ENCODE data around the gene PCYT2.

Gene PCYT2

DNA sequence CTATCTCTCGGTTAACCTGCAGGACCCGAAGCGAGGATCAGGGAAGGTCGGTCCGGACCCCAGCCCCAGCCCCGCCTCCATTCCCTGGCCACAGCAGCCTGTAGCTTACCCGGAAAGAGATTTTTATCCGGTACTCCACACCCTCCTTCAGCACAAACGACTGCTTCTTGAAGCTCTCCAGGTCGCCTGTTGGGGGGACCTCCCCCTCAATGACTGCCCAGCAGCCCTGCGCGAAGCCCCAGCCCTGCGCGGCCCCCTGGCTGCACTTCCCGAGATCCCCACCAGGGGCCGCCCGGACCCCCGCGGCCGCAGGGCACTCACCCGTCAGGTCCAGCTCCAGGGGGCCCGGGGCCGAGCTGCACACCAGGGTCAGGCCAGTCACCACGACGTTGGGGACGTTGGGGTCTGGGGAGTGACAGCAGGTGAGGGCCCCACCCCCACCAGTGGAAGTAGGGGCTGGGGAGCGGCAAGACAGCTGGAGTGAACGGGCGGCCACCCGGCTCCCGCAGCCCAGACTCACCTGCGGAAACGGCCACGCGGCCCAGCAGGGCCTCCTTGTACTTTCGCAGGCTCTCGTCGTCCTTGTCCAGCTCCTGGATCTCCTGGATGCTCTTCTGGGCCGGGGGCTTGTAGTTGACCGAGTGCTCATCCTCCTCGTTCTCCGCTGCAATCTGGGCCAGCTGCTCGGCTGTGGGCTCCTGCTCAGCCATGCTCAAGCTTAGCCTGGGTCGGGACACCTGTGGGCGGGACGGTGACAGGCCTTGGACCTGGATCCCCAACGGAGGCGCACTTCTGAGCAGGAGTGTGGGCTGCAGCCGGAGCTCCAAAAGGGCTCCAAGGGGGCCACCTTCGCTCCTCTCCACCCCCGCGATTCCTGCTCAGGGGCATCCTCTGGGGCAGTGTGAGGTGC is 41.7 kb downstream of the PCYT2 start:
- DNase-seq (ENCODE audit: low read depth), result no peak

DNA sequence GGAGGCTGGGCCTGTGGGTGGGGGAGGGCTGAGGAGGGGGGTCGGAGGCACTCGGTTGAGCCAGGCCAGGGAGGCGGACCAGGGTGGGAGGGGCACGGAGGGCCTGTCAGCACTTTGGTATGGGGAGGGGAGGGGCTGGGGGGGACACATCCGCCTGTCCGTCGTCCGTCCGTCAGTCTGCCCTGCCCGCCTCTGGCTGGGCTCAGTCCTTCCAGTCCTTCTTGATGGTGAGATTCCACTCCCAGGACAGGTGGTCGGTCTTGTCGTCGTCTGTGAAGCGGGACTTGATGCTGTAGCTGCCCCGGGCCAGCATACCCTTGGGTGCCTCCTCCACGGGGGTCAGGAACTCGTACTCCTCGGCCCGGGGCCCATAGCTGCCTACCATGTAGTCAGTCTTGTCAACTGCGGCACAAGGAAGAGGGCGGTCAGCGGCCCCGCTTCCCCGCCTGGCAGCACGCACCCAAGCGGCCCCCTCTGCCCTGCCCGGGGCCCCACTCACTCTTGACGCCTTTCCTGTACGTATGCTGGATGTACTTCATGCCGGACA is 42.5 kb downstream of the PCYT2 start:
- peak; percentile 93 for DNase-seq (ENCODE audit: low read depth)

DNA sequence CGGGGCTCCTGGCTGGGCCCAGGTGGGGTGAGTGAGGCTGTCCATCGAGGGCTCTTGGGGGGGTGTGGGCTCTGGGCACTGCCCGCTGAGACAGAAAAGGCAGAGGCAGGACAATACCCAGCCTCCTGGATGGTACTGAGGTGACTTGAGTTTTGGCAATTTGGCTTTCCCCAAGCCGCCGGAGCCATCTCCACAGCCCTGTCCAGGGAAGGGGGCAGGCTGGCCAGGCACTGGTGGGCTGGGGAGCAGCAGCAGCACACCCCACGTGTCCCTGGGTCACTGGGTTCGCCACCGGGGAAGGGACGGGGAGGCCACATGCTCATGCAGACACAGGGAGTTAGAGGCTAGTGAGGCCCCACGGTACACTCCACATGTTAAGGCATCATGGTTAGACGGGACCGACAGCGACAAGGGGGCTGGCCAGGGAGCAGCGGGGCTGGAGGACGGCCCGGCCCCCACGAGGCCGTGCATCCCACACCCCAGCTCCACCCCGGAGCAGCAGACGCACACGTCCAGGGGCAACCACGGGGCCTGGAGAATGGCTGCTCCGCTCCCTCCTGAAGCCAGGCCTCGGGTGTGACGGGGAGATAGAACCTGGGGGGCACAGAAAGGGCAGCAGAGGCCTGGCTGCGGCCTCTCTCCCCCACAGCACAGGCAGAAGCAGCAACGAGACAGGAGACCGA is 43.1 kb downstream of the PCYT2 start:
- no peak for DNase-seq (ENCODE audit: low read depth)

DNA sequence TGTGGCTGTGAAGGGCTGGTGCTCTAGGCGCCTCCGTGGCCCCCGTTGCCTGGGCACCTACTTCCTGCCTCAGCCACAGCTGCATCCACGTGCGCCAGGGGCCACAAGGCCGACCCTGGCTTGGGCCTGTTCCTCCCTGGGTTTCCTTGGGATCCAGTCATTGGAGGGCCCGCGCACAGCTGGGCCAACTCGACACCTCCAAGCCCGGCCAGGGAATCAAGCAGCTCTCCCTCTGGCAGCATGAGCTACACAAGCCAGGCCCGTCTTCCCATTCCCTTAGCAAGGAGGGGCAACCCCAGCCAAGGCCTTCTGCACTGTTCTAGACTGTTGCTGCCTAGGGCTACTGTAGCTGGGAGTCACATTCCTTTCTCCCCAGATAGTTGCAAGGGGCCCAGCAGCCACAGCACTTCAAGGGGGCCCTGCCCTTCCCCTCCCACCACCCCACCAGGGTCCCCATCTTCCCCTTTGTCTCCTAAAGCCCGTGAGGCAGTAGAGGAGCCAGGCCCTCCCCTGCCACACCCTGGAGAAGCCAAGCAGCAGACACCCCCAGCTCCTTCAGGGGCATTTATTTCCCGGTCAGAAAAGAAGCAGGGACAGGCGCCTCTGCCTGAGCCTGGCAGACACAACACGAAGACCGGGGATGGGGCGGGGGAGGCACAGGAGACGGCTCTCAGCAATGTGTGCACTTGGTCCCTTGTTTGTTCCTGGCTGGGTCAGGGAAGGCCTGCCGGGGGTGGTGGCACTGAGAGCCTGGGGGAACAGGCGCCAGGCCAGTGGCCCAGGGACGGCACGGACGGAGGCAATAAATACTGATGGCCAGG is 43.8 kb downstream of the PCYT2 start:
- DNase-seq (ENCODE audit: low read depth), result peak; percentile 73

DNA sequence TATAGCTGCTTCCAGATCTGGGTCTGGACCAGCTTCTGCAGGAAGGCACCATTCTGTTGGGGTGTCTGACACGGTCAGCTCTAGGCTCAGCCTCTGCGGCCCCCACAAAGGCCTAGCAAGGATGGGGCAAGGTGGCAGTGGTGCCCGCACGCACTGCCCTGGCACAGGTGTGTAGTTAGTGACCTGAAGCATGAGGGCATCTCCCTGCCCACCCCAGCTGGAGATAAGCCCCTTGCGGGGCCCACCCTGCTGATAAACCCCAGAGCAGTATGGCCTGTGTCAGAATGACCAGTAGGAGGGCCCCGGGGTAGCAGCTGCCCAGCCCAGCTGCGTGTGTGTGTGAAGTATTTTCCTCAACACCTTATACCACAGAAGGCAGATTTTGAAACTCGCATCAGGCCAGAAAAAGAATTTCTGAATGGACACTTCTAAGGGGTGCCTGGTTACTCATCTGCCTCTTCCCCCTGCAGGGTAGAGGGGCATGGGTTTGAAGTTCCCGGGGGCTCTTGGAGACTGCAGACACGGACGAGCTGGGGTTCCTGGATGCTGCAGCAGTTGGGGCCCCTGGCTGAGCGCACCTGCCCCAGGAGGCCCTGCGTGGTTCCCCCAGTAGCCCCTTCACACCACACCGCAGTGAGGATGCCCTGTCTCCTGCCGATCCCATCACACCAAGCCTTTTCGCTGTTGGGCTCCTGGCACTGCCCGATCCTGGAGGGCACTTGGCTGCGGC is 44.6 kb downstream of the PCYT2 start:
- DNase-seq (ENCODE audit: low read depth), result no peak

DNA sequence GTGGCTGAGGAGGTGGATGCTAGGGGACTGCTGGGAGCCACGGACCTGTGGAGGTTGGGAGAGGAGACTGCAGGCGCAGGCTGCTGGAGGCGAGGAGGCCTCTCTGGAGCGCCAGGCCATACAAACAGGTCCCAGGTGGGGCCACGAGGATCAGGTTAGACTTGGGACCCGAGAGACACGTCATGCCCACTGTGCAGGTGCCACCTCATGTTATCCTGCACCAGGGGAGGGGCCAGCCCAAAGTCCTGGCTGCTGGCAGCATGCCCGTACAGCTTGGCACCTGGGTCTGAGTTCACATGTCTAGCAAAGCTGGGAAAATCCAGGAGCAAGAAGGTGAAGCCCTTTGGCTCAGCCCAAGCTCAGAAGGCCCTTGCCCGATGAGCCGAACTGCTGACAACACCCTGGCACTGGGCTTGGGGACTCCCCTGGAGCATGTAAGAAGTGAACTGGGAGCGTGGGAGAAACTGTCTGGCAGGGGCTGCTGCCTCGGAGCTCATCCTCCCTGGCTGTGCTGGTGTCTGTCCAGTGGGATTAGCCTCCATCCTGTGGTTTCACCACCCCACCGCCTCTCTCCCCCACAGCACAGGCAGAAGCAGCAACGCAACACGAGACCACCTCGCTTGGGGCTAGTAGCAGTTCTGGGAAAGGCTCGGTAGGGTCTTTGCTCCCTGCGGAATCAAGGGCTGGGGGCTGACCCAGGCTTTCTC is 45.3 kb downstream of the PCYT2 start:
- DNase-seq (ENCODE audit: low read depth), result no peak

DNA sequence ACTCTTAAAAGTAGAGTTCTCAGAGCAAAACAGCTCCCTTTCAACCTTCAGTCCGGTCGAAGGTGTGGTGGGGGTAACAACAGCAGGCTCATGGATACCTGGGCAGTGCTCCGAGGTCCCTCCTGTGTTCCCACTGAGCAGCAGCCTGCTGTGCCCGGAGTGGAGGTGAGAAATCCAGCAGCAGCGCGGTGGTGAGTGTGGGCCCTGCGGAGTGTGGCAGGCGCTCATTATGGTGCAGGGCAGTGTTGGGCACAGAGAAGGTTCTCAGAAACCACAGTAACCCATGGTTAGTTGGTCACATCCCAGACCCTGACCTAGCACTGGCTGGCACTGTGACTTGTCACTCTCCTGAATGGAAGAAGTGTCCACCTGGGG is 45.9 kb downstream of the PCYT2 start:
- no peak for DNase-seq (ENCODE audit: low read depth)

DNA sequence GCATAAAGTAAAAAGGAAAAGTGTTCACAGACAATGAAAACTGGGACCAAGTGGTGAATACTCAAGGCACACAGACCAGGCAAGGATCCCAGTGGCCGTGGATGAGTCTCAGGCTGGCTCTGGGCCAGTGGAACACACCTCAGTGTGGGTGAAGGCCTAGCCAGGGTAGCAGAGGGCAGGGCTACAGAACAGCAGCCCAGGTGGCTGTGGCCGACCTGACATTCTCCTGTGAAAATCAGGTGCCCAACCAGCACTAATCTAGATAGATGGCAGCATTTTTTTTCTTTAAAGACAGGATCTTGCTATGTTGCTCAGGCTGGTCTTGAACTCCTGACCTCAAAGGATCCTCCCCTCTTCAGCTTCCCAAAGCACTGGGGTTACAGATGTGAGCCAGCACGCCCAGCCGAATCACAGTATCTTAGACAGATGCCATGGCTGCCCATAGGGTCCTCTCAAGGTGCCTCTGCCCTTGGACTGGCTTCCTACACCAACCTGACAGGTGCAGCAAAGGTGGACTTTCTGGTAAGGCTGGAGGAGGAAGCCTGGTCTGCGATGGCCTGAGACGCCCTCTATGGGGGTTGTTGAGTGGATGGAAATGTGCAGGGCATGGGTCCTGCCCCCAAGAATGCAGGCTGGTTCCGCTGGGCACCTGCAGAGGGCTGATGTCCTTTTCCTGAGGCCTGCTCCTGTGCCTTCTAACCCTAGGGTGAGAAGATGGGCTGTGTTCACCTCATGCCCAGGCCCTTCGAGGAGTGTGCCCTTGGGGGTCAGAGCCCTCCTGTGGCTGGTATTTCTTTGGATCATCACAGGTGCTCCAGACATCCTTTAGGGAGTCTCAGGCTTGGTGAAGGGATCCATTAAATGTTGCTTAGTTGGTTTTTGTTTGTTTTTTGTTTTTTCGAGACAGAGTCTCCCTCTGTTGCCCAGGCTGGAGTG is 47.1 kb downstream of the PCYT2 start:
- DNase-seq (ENCODE audit: low read depth), result no peak

DNA sequence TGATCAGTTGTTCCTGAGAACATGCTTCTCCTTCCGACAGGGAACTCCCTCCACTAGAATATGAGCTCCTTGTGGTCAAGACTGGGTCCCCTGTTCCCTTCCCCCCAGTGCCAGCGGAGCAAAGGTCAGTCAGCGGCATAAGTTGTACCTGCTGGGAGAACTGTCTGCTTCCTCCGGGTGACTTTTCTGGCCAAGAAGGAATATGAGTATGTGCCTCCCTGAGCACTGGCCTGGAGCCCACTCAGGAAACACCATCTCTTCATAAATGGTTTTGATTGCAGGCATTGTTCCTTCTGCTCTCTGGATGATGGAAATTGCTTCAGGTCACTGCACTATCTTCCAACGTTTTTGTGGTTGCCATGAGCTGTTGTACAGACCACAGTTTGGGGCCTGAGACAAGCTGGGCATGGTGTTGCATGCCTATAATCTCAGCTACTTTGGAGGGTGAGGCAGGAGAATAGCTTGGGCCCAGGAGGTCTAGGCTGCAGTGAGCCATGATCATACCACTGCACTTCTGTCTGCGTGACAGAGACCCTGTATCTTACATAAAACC is 48.0 kb downstream of the PCYT2 start:
- peak; percentile 57 for DNase-seq (ENCODE audit: low read depth)

DNA sequence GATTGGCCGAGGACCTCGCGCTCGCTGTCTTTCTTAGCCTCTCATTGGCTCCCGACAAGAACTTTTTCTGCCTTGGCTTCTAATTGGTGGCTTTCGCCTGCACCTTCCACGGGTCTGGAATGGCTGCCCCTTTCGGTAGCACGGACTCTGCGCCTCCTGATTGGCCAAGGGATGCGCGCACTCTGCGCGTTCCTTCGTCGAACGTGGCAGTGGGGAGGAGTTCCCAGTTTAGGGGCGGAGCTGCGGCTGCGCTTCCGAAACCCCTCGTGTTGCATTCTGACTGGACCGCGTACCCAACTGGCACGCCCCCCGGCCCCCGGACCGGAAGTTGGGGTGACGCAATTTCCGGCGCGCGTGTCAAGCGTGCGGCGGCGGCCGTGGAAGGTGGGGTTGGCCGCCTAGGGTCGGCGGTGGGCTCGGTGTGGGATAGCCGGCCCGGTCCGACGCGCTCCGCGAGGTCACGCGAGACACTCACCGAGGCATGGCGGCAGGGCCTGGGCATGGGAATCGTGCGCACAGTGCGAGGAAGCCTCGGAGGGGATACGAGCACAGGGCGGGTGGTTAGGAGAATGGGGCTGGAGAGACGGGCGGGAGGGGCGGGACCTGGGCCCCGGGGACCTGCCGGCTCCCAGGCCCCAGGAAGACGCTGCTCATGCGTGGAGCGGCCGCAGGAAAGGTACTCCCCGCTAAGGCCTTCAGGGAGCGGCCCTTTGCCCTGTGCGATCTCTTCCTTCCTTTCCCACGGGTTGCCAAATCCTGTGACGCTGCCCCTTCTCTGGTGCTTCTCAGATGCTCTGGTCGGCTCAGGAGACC is 50.2 kb downstream of the PCYT2 start:
- peak; percentile 100 for DNase-seq (ENCODE audit: low read depth)

DNA sequence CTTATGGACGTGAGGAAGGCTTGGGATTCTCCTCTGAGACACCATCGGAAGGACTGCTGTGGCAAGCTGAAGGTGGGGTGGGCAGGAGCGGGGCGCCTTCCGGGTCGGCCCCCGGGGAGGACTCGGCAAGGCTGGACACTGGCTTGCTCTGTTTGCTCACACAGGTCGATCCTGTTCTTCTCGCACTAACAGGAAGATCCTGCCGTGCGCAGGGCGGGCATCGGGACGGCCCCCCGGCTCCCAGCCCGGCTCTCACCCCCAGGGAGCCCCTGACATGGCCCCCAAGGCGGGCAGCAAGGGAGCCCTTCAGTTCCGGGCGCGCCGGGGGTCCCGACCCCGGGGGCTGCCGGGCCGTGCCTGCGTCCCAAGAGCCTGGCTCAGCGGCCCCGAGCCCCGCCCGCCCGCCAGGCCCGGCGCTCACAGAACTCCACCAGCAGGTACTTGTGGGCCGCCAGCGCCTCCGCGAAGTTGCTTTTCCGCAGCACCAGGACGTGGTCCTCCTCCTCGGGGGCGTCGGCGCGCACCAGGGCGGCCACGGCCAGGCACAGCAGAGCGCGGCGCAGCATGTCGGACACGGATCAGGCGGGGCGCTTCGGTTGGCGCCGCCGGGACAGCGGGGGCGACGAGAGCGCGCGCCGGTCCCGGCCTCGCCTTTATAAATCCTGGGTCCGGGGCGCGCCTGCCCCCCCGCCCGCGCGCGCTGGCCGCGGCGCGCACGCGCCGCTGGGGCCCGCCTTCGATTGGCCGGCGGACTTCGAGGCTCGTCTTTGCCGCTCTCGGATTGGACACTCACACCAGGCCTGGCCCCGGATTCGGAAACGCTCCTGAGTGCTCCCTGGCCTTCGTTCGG is 51.1 kb downstream of the PCYT2 start, which contains the start of gene P4HB:
Gene P4HB (minus strand): TSS at position 630 of the 850 bp plus-strand sequence. CDS start 64 bp downstream, at position 566.
- DNase-seq (ENCODE audit: low read depth), result no peak

DNA sequence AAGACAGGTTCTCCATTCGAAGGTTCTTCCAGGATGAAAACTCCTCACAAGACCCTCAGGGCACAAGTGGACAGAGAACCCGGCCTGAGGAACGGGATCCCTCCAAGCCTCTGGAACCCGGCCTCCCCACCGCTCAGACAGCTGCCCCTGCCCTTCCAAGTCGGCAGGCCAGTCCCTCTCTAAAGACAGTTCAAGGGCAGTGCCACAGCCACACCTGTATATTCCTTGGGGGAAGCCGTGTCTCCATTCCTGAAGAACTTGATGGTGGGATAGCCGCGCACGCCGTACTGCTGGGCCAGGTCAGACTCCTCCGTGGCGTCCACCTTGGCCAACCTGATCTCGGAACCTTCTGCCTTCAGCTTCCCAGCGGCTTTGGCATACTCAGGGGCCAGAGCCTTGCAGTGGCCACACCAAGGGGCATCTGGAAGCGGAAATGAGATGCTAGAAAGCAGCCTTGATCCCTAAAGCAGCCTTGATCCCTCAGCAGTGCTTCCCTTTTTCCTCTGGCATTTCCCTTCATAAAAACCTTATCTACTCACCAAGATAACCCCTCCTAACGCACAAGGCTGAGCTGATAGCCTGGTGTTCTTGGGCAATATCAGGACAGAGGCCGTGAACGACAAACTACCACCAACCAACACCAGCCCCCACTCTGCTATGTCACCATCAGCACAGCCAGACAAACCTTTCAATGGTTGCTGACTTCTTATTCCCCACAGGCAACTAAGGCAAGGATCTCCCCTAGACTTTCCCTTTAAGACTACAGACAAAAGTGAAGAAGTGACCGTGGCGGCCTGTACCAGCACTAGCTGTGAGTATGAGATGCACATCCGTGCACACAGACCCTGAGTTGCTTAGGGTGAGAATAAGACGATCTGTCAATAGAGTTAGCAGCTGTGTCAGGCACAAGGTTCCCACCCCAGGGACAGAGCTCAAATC is 52.0 kb downstream of the PCYT2 start:
- no peak for DNase-seq (ENCODE audit: low read depth)

DNA sequence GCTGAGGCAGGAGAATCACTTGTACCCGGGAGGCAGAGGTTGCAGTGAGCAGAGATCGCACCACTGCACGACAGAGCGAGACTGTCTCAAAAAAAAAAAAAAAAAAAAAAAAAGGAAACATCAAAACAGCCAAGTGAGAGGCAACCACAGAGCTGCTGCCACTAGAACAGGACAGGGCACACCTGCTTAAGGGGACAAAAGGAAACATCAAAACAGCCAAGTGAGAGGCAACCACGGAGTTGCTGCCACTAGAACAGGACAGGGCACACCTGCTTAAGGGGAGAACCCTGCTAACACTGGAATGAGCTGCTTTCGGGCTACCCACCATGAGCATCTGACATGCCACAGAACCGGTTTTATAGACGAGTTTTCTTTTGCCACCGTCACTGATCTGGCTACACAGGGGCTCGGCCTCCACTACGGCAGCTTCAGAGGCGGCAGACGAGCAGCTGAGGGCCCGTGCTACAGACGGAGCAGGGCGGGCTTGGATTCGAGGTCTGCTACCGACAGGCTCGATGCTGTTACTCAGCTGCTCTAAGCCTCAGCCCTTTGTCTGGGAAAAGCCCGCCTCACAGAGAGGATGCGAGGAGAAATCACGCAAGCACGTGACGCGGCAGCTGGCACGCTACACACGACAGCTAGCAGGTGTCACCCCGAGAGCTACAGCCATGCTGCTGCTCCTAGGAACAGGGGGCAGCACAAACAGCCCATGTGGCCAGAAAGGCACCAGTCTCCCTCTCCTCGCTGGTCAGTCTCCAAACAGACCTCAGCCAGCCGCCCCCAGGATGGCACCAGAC is 52.8 kb downstream of the PCYT2 start:
- no peak for DNase-seq (ENCODE audit: low read depth)

DNA sequence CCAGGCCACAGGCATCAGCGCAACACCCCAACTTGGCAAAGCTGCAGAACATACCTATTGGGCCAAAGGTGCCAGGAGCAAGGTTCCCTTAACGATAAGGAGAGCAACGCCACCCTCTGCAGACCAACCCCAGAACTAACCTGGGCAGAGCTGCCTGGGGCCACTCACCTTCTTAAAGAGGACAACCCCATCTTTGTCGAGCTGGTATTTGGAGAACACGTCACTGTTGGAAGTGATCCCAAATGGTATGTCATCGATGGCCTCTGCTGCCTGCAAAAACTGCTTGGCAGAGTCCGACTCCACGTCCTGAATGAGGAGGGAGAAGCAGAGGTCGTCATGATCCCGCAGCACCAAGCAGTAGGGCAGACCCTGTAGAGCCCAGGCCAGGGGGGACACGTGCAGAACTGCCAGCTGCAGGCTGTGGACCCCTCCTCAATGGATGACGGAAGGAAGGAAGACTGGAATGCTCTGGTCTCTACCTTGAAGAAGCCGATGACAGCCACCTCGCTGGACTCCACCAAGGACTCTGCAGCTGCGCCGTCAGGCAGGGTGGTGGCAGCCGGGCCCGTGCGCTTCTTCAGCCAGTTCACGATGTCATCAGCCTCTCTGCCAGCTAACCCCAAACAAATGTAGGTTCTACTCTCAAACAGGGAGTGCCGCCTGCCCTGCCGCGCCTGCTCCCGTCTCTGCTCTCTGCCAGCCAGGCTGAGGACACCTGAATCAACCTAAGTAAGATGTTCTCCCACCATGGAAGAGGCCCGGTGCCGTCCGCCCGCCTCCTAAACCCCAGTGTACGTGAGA is 56.0 kb downstream of the PCYT2 start:
- no peak for DNase-seq (ENCODE audit: low read depth)

DNA sequence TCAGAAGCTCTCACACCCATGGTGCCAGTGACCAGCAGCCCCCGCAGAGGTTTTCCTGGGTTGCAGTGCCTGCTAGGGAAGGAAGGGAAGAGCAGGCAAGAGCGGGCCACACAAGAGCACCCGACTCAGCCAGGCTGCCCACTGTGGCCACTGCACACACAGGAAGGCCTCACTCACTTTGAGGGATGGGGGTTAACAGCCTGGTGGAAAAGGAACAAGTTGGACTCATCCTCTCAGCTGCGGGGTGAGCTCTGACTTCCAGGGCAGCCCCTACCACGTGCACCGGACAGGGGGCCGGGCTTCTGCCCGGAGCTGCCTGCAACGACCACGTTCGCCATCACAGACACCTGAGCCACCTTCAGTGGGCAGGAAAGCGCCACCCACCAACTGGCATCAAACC is 59.0 kb downstream of the PCYT2 start:
- no peak for DNase-seq (ENCODE audit: low read depth)
